Naive thymus-derived CD4-positive, alpha-beta T cell (primary cell): ENCODE data around the gene LPCAT1. TPM values are rescaled to one million over a fixed set of nuclear protein-coding genes. Genes with fewer than 3 reads are reported as not detected.

Experiments used
- ATAC-seq: fragments of 150-1000 bp; cut with Tn5 transposase; 2 replicates; pipeline ENCODE4 v1.10.0; 2021; ENCODE audit warnings: mild to moderate bottlenecking, moderate library complexity
- CTCF ChIA-PET: fragments of 350-600 bp; sonication (Branson Sonifier 250); formaldehyde crosslinking; loops from one replicate; lab custom pipeline; 2021; ENCODE audit warnings: antibody characterized with exemption; lab: Charles Lee
- POLR2A ChIA-PET: fragments of 350-600 bp; sonication (Branson Sonifier 250); formaldehyde crosslinking; loops from one replicate; lab custom pipeline; 2021; ENCODE audit warnings: antibody characterized with exemption, inconsistent platforms; lab: Charles Lee
- DNase-seq, 9 donors: peaks; one replicate each; pipeline versions ENCODE4 v3.0.0 to v3.0.0-alpha.2; 2020 to 2022; ENCODE audit warnings: mixed read lengths in 1 of 9
- H3K27ac ChIP-seq: one replicate; pipeline ENCODE4 v1.7.0; 2013; ENCODE audit warnings: mild to moderate bottlenecking, low read depth, low read length, moderate library complexity
- H3K27me3 ChIP-seq, 2 donors: one replicate each; pipeline ENCODE4 v1.7.0; 2013; ENCODE audit warnings: low read length in 2 of 2, mild to moderate bottlenecking in 2 of 2, moderate library complexity in 2 of 2; ENCODE audit not compliant: control insufficient read depth in 2 of 2, insufficient read depth in 2 of 2
- H3K36me3 ChIP-seq, 3 experiments: 1 replicate in 2 of 3; 2 replicates in 1 of 3; pipeline ENCODE4 v1.7.0; 2013; ENCODE audit warnings: low read length in 3 of 3, mild to moderate bottlenecking in 3 of 3, moderate library complexity in 1 of 3; ENCODE audit not compliant: insufficient read depth in 3 of 3, control insufficient read depth in 2 of 3
- H3K4me1 ChIP-seq, 2 donors: one replicate each; pipeline ENCODE4 v1.7.0; 2013; ENCODE audit warnings: low read length in 2 of 2, mild to moderate bottlenecking in 2 of 2, moderate library complexity in 1 of 2; ENCODE audit not compliant: control insufficient read depth in 2 of 2, insufficient read depth in 2 of 2
- H3K4me3 ChIP-seq: 2 replicates; pipeline ENCODE4 v1.7.0; 2013; ENCODE audit warnings: mild to moderate bottlenecking, low read length
- H3K9me3 ChIP-seq, 3 experiments: 1 replicate in 2 of 3; 2 replicates in 1 of 3; pipeline ENCODE4 v1.7.0; 2013; ENCODE audit warnings: low read length in 3 of 3; ENCODE audit not compliant: control insufficient read depth in 2 of 3
- H3K27ac Mint-ChIP-seq, 9 donors: one replicate each; pipeline ENCODE4 v1.8.0; 2020 to 2022; ENCODE audit warnings: mixed read lengths in 9 of 9, mild to moderate bottlenecking in 8 of 9, moderate library complexity in 5 of 9, inconsistent platforms in 2 of 9
- H3K27me3 Mint-ChIP-seq, 5 donors: one replicate each; pipeline ENCODE4 v1.8.0; 2021 to 2022; ENCODE audit warnings: mixed read lengths in 5 of 5, mild to moderate bottlenecking in 1 of 5
- H3K36me3 Mint-ChIP-seq, 5 donors: one replicate each; pipeline ENCODE4 v1.8.0; 2020 to 2022; ENCODE audit warnings: mixed read lengths in 5 of 5, mild to moderate bottlenecking in 3 of 5, inconsistent platforms in 1 of 5
- H3K4me1 Mint-ChIP-seq, 7 donors: one replicate each; pipeline ENCODE4 v1.8.0; 2020 to 2022; ENCODE audit warnings: mixed read lengths in 7 of 7, mild to moderate bottlenecking in 3 of 7, inconsistent platforms in 1 of 7
- H3K4me3 Mint-ChIP-seq, 10 donors: one replicate each; pipeline ENCODE4 v1.8.0; 2020 to 2022; ENCODE audit warnings: mild to moderate bottlenecking in 10 of 10, mixed read lengths in 10 of 10, moderate library complexity in 6 of 10, inconsistent platforms in 2 of 10
- H3K9me3 Mint-ChIP-seq, 11 donors: one replicate each; pipeline ENCODE4 v1.8.0; 2020 to 2022; ENCODE audit warnings: mixed read lengths in 11 of 11, mild to moderate bottlenecking in 4 of 11, inconsistent platforms in 1 of 11, moderate library complexity in 1 of 11
- intact Hi-C, 2 donors: fragments of 100-400 bp; cut with micrococcal nuclease; formaldehyde crosslinking; loops; one replicate each; pipeline ENCODE4 v1.15.1; 2023
- polyA plus RNA-seq, 2 donors: library from polyadenylated mRNA; unstranded; fragments of 300-500 nt; fragmentation: Illumina TruSeq; gene quantifications; one replicate each; pipeline ENCODE4 v1.2.3, GENCODE V29; 2021
- total RNA-seq, 6 experiments: library from RNA in 5 of 6; stranded (reverse) in 5 of 6; gene quantifications; 1 replicate in 5 of 6; 2 replicates in 1 of 6; pipeline ENCODE4 v1.2.3 and lab custom pipeline; 2021 to 2026

The LPCAT1 gene
- total and polyA plus RNA-seq, 7 experiments from 2014 or later = 9.9 to 89.4 (median 40.9) TPM

DNA sequence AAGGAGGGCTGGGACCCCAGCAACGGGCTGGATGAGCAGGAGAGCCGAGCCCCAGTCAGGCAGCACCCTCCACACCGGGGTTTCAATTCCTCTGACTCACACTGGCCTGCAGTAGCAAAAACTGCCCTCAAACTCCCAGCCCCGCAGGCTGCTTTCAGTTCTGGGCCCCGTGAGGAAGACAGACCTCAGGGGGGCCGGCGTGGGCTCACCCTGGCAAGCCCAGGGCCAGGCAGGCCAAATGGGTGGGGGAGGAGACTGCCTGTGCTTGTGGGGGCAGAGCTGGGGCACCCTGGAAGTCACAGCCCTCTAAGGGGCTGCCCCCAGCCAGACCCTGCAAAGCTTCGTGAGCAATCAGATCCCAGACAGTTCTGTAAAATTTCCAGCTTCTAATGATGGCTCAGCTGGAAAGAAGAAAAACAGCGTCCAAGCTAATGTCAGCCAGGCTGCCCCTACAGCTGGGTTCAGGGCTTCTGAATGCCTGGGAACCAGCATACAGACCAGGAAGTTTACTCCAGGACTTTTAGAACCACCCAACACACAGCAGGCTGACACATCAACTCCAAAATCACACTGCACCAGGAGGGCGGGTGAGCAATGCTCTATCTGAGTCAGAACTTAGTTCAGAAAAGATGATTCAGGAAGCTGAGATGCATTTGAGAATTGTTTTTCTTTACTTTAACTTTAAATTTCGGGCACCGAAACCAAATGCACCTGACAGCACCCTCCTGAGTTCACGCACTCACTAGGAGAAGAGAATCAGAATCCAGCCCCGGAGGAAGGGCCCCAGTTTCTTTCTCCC lies 34.7 kb downstream of the LPCAT1 start:
- Histone ChIP-seq H3K27me3 (no peaks in the 10 kb centered on the region), H3K9me3 (no peaks in the 10 kb centered on the region), H3K27ac (no peak overlapping the region), H3K36me3 (peaks cover 4 to 78% (median 11%) of the 10 kb centered on the region in 3 experiments), H3K4me3 (no peak overlapping the region), H3K4me1 (peaks cover 0 to 24% of the 10 kb centered on the region in 2 donors)
- intact Hi-C loops = no loop called here
- peaks cover 0 to 1% (median 0%) of the 10 kb centered on the region in 11 donors for H3K9me3 Mint-ChIP-seq
- ATAC-seq (peak; percentile 76), DNase-seq (no peak)
- peak overlapping the region in 1 of 9 donors; percentile 38 for H3K27ac Mint-ChIP-seq
- peaks cover 8 to 39% (median 13%) of the 10 kb centered on the region in 5 donors for H3K36me3 Mint-ChIP-seq
- POLR2A ChIA-PET = no interaction called here
- peaks cover 0 to 18% (median 4%) of the 10 kb centered on the region in 7 donors for H3K4me1 Mint-ChIP-seq
- CTCF ChIA-PET = no interaction called here
- H3K4me3 Mint-ChIP-seq = no peak overlapping the region
- H3K27me3 Mint-ChIP-seq = no peaks in the 10 kb centered on the region

DNA sequence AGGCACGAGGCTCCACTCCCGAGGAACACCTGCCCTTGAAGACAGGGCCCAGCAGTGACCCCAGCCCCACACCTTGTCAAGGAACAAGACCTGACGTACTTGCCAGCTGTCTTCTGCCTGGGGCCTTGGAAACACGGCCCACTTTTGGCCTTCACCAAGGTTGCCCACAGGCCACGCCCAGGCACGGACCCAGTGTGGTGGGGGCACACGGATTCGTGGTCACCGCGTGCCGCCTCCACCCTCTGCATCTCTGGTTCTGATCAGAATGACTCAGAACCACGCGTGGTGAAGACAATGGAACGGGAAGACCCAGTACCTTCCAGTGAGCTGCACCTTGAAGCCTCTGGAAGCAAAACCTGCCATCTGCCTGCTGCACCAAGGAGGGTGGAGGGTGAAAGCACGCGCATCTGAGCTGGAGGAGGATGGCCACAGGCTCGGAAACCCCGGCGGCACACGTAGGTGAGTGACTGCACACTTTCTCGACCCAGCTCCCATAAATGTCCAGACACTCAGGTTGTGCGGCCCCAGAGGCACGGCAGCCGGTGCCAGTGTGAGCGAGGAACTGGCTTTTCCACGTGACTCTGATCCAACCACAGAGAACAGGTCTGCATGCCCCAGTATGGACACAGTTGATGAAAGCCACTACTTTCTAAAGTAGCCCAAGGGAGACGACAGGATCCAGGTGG lies 36.5 kb downstream of the LPCAT1 start:
- intact Hi-C loops = no loop called here
- Mint-ChIP-seq H3K4me3 (no peak overlapping the region), H3K4me1 (peaks cover 0 to 10% (median 0%) of the 10 kb centered on the region in 7 donors), H3K9me3 (peaks cover 0 to 1% (median 0%) of the 10 kb centered on the region in 11 donors), H3K36me3 (peaks cover 8 to 31% (median 11%) of the 10 kb centered on the region in 5 donors), H3K27ac (no peak overlapping the region), H3K27me3 (no peaks in the 10 kb centered on the region)
- H3K4me3 ChIP-seq = no peak overlapping the region
- H3K36me3 ChIP-seq = peaks cover 4 to 64% (median 11%) of the 10 kb centered on the region in 3 experiments
- no peak overlapping the region for H3K27ac ChIP-seq
- peaks cover 0 to 14% of the 10 kb centered on the region in 2 donors for H3K4me1 ChIP-seq
- ChIA-PET POLR2A (no interaction called here), CTCF (interaction anchor here (0.6 kb wide), 1 partner anchor 158 kb away, joined by 3 read pairs; no protein-coding TSS in a partner anchor)
- no peaks in the 10 kb centered on the region for H3K27me3 ChIP-seq
- DNase-seq = no peak
- no peak for ATAC-seq
- H3K9me3 ChIP-seq = no peaks in the 10 kb centered on the region

DNA sequence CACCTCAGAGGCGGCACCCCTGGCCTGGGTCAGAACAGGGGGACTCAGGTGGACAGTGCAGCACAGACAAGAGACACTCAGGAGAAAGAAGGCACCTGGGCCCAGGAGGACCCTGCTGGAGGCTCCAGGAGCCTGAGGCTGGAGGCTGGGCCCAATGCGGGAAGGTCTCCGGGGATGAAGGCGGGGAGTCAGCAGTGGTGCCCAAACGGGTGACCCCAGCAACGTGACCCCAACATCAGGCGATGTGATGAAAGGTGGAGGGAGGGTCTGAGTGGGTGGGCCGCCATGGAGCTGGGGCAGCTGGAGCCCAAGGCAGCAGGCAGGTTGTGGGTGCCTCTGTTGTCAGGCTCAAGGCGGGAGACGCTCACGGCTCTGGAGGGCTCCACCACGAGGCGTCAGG lies 37.5 kb downstream of the LPCAT1 start:
- peaks cover 0 to 16% (median 0%) of the 10 kb centered on the region in 7 donors for H3K4me1 Mint-ChIP-seq
- Histone ChIP-seq H3K27ac (no peak overlapping the region), H3K27me3 (no peaks in the 10 kb centered on the region), H3K36me3 (peaks cover 4 to 55% (median 11%) of the 10 kb centered on the region in 3 experiments), H3K9me3 (no peaks in the 10 kb centered on the region), H3K4me1 (peaks cover 0 to 14% of the 10 kb centered on the region in 2 donors), H3K4me3 (no peak overlapping the region)
- no peaks in the 10 kb centered on the region for H3K27me3 Mint-ChIP-seq
- H3K4me3 Mint-ChIP-seq = no peak overlapping the region
- intact Hi-C loops = no loop called here
- peaks cover 0 to 1% (median 0%) of the 10 kb centered on the region in 11 donors for H3K9me3 Mint-ChIP-seq
- DNase-seq = no peak
- no peak overlapping the region for H3K27ac Mint-ChIP-seq
- CTCF ChIA-PET = interaction anchor here (1.7 kb wide), 1 partner anchor 159 kb away, joined by 4 read pairs; no protein-coding TSS in a partner anchor
- no peak for ATAC-seq
- peaks cover 8 to 26% (median 11%) of the 10 kb centered on the region in 5 donors for H3K36me3 Mint-ChIP-seq
- POLR2A ChIA-PET = no interaction called here

GRCh38 chr5:1485579-1486118 lies 38.1 kb downstream of the LPCAT1 start:
- Mint-ChIP-seq H3K9me3 (peaks cover 0 to 1% (median 0%) of the 10 kb centered on the region in 11 donors), H3K36me3 (peaks cover 4 to 20% (median 7%) of the 10 kb centered on the region in 5 donors), H3K4me1 (peaks cover 0 to 14% (median under 1%) of the 10 kb centered on the region in 7 donors), H3K27ac (no peak overlapping the region), H3K27me3 (no peaks in the 10 kb centered on the region), H3K4me3 (no peak overlapping the region)
- peaks cover 4 to 49% (median 11%) of the 10 kb centered on the region in 3 experiments for H3K36me3 ChIP-seq
- intact Hi-C loops = no loop called here
- H3K4me3 ChIP-seq = no peak overlapping the region
- H3K9me3 ChIP-seq = no peaks in the 10 kb centered on the region
- ATAC-seq (no peak), DNase-seq (no peak)
- H3K4me1 ChIP-seq = peaks cover 0 to 14% of the 10 kb centered on the region in 2 donors
- POLR2A ChIA-PET = no interaction called here
- CTCF ChIA-PET = interaction anchor here (1.7 kb wide), 1 partner anchor 159 kb away, joined by 4 read pairs; no protein-coding TSS in a partner anchor
- H3K27me3 ChIP-seq = no peaks in the 10 kb centered on the region
- no peak overlapping the region for H3K27ac ChIP-seq

DNA sequence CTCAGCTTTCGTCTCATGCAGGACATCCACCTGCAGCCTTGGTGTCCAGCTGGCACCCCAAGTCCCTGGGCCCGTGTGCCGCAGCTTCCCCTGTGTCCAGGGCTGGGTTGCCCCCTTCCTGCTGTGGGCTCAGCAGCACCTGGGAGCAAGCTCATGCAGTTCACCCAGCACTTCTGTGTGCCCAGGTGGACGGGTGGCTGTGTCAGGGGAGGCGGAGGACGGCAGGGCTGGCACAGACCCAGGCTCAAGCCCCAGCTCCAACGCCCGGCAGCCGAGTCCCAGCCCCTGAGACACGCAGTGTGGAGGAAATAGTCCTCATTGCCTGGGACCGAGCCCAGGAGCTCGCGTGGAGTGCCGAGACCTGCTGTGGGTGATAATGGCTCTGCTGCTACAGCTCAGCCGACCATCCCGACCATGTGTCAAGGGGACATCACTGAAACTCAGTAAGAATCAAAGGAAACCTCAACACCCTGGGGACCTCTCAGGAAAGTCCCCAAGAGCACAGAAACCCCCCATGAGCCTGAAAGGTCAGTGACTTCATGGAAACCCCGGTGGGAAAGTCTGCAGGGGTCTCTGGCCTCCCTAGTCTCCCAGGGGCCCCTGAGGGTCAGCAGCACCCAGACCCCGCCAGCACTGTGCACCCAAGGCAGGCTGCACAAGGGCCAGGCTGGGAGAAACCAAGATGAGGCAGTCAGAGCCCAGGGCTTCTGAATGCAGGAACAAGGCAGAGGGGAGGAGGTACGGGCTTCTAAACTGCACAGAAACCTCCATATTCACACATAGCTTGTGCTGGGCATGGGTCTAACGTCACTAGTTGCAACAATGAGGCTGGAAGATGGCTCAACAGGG lies 38.8 kb downstream of the LPCAT1 start:
- intact Hi-C loops = no loop called here
- ChIA-PET POLR2A (no interaction called here), CTCF (interaction anchor here (1.7 kb wide), 1 partner anchor 160 kb away, joined by 4 read pairs; no protein-coding TSS in a partner anchor)
- Mint-ChIP-seq H3K27me3 (no peaks in the 10 kb centered on the region), H3K27ac (no peak overlapping the region), H3K4me1 (peaks cover 0 to 17% (median 6%) of the 10 kb centered on the region in 7 donors), H3K36me3 (peaks cover 4 to 15% (median 7%) of the 10 kb centered on the region in 5 donors), H3K9me3 (peaks cover 0 to 1% (median 0%) of the 10 kb centered on the region in 11 donors), H3K4me3 (no peak overlapping the region)
- H3K27me3 ChIP-seq = no peaks in the 10 kb centered on the region
- no peak overlapping the region for H3K4me3 ChIP-seq
- ATAC-seq (no peak), DNase-seq (no peak)
- peaks cover 0 to 12% of the 10 kb centered on the region in 2 donors for H3K4me1 ChIP-seq
- H3K36me3 ChIP-seq = peaks cover 4 to 47% (median 11%) of the 10 kb centered on the region in 3 experiments
- no peak overlapping the region for H3K27ac ChIP-seq
- H3K9me3 ChIP-seq = no peaks in the 10 kb centered on the region
